SJSA1 (cell line): Measurements from ENCODE around the gene AMBRA1. TPM values are rescaled to one million over a fixed set of nuclear protein-coding genes. Genes with fewer than 3 reads are reported as not detected.
"Not testable (repeated sequence)": the region's sequence is repeated elsewhere in the genome, so short reads cannot be mapped to it uniquely, and the experiment has no call there.

Experiments
- DNase-seq, 2 experiments: peaks; one replicate each; pipeline ENCODE4 v3.0.0-alpha.2; 2015 to 2020; ENCODE audit warnings: low spot score in 2 of 2, low read depth in 1 of 2
- H3K27ac ChIP-seq: fragments of 250-450 bp; sonication (Bioruptor Pico); 2 replicates; pipeline ENCODE4 v1.5.1; 2020; ENCODE audit warnings: mild to moderate bottlenecking, moderate library complexity
- H3K27me3 ChIP-seq: fragments of 250-450 bp; sonication (Bioruptor Pico); replicated peaks from 2 replicates; pipeline ENCODE4 v1.5.1; 2020; ENCODE audit warnings: mild to moderate bottlenecking, moderate library complexity
- H3K36me3 ChIP-seq: fragments of 250-450 bp; sonication (Bioruptor Pico); 2 replicates; pipeline ENCODE4 v1.5.1; 2020; ENCODE audit warnings: mild to moderate bottlenecking
- H3K4me1 ChIP-seq: fragments of 250-450 bp; sonication (Bioruptor Pico); replicated peaks from 2 replicates; pipeline ENCODE4 v1.6.1; 2021; ENCODE audit warnings: mild to moderate bottlenecking
- H3K4me3 ChIP-seq: fragments of 250-450 bp; sonication (Bioruptor Pico); 2 replicates; pipeline ENCODE4 v1.5.1; 2020; ENCODE audit warnings: mild to moderate bottlenecking
- H3K9me3 ChIP-seq: fragments of 250-450 bp; sonication (Bioruptor Pico); replicated peaks from 2 replicates; pipeline ENCODE4 v1.5.1; 2020; ENCODE audit warnings: mild to moderate bottlenecking
- total RNA-seq: library from RNA; depleted of rRNA; stranded (reverse); fragments of >200 nt; shearing (Covaris generic); gene quantifications from 2 replicates; pipeline ENCODE4 v1.2.3, GENCODE V29; 2014

The AMBRA1 gene
- total RNA-seq, 1 experiment from 2014 or later: 16.4 TPM

- Histone ChIP-seq H3K27me3 (no peaks in the 10 kb centered on the region), H3K36me3 (no peaks in the 10 kb centered on the region), H3K9me3 (no peaks in the 10 kb centered on the region), H3K4me1 (no peaks in the 10 kb centered on the region), H3K4me3 (no peak overlapping the region), H3K27ac (no peak overlapping the region)
- no peak for DNase-seq
Observed at GRCh38 chr11:46528445-46529094, 65.3 kb downstream of the AMBRA1 start.

DNA sequence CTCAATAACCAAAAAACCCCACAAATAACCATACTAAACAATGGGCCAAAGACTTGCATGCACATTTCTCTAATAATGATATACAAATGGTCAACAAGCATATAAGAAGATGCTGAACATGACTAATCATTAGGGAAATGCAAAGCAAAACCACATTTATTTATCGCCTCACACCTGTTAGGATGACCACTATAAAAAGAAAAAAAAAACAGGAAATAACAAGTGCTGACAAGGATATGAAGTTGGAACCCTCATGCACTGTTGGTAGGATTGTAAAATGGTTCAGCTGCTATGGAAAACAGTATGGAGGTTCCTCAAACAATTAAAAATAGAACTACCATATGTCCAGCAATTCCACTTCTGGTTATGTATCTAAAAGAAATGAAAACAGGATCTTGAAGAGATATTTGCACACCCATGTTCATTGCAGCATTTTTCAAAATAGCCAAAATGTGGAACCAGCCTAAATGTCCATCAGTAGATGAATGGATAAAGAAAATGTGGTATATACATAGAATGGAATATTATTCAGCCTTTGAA, 66.2 kb downstream of the AMBRA1 start:
- peaks cover 3% of the 10 kb centered on the region for H3K4me1 ChIP-seq
- H3K4me3 ChIP-seq: no peak overlapping the region
- no peaks in the 10 kb centered on the region for H3K9me3 ChIP-seq
- H3K27me3 ChIP-seq: no peaks in the 10 kb centered on the region
- DNase-seq: no peak
- H3K27ac ChIP-seq: no peak overlapping the region
- H3K36me3 ChIP-seq: no peaks in the 10 kb centered on the region

DNA sequence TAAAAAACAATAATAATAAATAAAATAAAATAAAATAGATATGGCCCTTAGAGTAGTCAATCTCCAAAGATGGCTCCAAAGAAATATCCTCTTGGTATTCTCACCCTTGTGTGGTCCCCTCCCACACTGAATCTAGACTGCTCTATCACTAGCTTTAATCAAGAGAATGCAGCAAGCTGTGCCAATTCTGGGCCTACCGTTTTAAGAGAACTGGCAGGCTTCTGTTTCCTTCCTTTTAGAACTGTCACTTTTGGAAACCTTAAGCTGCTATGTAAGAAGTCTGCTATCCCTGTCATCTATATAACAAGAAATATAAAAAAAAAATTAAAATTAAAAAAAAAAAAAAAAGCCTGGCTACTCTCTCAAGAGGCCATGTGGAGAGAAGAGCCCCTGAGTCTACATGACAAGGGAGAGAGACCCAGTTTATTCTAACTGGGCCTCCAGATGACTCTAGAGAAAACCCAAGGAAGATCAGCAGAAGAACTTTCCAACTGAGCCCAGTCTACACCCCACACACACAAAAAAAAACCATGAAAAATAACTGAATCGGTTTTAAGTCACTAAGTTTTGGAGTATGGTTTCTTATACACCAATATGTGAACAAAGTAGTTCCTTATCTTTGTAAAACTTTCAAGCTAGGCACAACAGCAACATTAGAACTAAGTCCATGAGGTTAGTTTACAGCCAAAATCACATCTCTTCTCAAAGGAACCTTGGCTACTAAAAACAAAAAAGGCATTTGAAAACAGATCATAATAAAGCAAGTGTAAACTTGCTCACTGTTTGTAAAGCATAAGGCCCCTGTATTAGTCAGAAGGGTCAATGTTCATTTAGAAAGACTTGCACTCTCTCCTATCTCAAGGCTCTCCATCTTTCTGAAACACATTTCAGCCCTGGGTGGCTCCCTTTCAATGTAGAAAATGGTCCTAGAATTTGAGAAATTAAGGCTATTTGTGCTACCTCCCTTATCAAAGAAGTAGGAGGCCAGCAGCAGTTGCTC, 67.3 kb downstream of the AMBRA1 start:
- no peak for DNase-seq
- Histone ChIP-seq H3K27me3 (no peaks in the 10 kb centered on the region), H3K4me3 (no peak overlapping the region), H3K27ac (no peak overlapping the region), H3K4me1 (peaks cover 15% of the 10 kb centered on the region), H3K36me3 (no peaks in the 10 kb centered on the region), H3K9me3 (no peaks in the 10 kb centered on the region)

DNA sequence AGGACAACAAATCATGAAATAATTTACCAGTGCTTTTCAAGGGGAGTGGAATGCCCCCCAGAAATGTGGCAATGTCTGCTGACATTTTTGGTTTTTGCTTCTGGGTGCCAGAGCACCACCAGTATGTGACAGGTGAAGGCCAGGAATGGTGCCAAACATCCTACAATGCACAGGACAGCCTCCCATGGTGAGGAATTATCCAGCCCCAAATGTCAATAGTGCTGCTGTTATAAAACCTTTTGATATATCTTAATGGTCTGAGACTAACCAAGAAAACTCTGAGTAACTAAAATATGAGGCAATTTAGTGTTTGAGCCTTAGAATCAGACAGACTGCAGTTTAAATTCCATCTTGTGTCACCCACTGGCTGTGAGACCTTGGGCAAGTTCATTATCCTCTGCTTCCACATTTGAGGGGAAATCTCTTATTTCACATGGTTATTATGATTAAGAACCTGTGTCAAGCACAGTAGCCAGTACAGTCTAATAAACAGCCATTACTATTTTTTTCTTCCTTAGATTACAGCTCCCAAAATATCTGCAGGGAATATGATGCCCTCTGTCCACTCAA, 69.5 kb downstream of the AMBRA1 start:
- DNase-seq: no peak
- H3K4me1 ChIP-seq: peaks cover 35% of the 10 kb centered on the region

GRCh38 chr11:46523290-46523689, 70.5 kb downstream of the AMBRA1 start:
- Histone ChIP-seq H3K4me1 (peaks cover 35% of the 10 kb centered on the region), H3K9me3 (no peaks in the 10 kb centered on the region), H3K27me3 (no peaks in the 10 kb centered on the region), H3K27ac (no peak overlapping the region), H3K36me3 (no peaks in the 10 kb centered on the region), H3K4me3 (no peak overlapping the region)
- DNase-seq: no peak

More for the DNA sequence above, 69.5 kb downstream of the AMBRA1 start:
- Histone ChIP-seq H3K36me3 (no peaks in the 10 kb centered on the region), H3K27ac (no peak overlapping the region), H3K9me3 (no peaks in the 10 kb centered on the region), H3K27me3 (no peaks in the 10 kb centered on the region), H3K4me3 (no peak overlapping the region)

DNA sequence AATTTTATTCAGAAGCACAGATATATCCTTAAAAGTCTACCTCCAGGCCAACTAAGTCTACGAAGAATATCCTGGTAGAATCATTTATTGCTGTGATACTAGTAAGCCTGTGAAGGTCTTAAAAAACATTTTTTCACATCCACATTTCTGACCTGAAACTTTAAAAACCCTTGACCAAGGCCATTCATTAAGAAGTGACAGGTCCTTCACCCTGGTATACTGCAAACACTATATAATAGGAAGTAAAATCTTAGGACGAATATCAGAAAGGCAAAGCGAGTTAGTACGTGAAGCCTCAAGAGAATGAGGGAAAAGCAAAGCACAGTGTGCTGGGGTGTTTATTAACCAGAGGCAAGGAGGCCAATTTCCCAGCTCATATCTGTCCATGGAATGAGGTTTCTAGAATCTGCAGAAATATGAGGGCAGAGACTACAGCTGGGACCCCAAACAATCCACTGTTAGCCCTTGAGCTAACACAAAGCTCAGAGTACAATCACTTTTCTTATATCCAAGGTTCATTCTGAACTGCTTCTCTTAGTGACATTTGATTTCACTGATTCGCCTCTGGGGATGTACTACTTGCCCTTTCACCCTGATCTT, 71.0 kb downstream of the AMBRA1 start:
- no peak for DNase-seq
- Histone ChIP-seq H3K4me1 (peaks cover 35% of the 10 kb centered on the region), H3K27me3 (no peaks in the 10 kb centered on the region), H3K4me3 (no peak overlapping the region), H3K27ac (no peak overlapping the region), H3K9me3 (no peaks in the 10 kb centered on the region), H3K36me3 (no peaks in the 10 kb centered on the region)

DNA sequence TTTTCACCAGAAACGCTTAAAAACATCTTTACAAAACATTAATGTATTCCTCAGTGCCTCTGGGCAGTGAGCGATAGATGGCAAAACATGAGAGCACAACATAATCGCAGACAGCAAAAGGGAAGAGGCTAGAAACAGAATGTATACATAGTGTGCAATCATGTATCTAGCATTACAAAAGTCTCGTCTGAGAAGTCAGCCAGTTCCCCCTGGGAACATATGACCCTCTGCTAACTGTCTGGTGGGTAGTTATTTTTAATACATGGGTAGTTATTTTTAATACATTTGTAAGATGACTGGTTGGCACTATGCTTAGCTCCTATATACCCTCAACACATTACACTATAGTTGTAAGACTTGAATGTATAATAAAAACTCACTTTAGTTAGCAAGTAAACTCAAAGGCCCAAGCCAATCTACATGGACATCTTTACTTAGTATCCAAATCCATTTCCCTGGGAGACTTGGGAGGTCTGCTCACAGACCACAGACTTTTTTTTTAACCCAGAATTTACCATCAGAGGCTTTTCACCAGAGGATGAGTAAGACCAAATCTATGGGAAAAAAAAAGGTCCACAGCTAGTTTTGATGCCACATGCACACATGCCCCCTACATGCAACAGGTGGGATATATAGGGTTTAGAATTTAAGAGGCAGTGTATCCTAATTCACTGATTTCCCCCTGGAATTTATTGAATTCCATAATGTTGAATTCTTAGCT, 71.7 kb downstream of the AMBRA1 start:
- peaks cover 35% of the 10 kb centered on the region for H3K4me1 ChIP-seq
- H3K9me3 ChIP-seq: no peaks in the 10 kb centered on the region
- DNase-seq: peak in 1 of 2 experiments; percentile 62
- no peaks in the 10 kb centered on the region for H3K27me3 ChIP-seq
- no peak overlapping the region for H3K4me3 ChIP-seq
- peak overlapping the region; percentile 3; the same call in 1 of the 2 replicates for H3K27ac ChIP-seq
- no peaks in the 10 kb centered on the region for H3K36me3 ChIP-seq

- DNase-seq: peak in 1 of 2 experiments; percentile 50
- no peaks in the 10 kb centered on the region for H3K9me3 ChIP-seq
- peaks cover 41% of the 10 kb centered on the region for H3K4me1 ChIP-seq
- no peaks in the 10 kb centered on the region for H3K36me3 ChIP-seq
- no peak overlapping the region for H3K4me3 ChIP-seq
- no peaks in the 10 kb centered on the region for H3K27me3 ChIP-seq
- H3K27ac ChIP-seq: no peak overlapping the region
Observed at GRCh38 chr11:46520971-46521745, 72.7 kb downstream of the AMBRA1 start.

DNA sequence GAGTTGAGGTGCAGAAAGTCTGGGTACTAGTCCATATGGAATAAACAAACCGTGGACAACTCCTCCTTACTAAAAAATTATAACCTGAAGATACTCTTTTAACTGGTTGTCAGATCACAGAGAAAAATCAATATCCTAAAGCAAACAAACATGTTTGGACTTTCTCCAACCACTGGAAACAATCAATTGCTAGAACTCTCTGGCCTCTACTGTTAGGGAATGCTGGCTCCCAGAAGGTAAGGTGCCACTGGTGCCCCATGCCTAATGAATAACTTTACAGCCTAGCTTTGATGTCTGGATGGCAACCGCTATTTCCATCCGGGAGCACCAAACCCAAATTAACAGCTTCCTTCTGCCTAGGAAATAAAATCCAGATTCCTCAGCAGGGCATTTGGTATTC, 74.5 kb downstream of the AMBRA1 start:
- Histone ChIP-seq H3K27me3 (no peaks in the 10 kb centered on the region), H3K27ac (no peak overlapping the region), H3K4me1 (peaks cover 47% of the 10 kb centered on the region), H3K9me3 (no peaks in the 10 kb centered on the region), H3K4me3 (no peak overlapping the region), H3K36me3 (0 out of 2 replicates have a peak, but pooled peaks cover 3% of the 10 kb centered on the region)
- no peak for DNase-seq

GRCh38 chr11:46518928-46519327, 74.9 kb downstream of the AMBRA1 start:
- H3K4me1 ChIP-seq: peaks cover 47% of the 10 kb centered on the region
- H3K9me3 ChIP-seq, DNase-seq, H3K27ac ChIP-seq, H3K4me3 ChIP-seq, H3K27me3 ChIP-seq, H3K36me3 ChIP-seq: not testable (repeated sequence)

- Histone ChIP-seq H3K27ac (no peak overlapping the region), H3K36me3 (0 out of 2 replicates have a peak, but pooled peaks cover 3% of the 10 kb centered on the region), H3K4me1 (peaks cover 13% of the 10 kb centered on the region), H3K27me3 (no peaks in the 10 kb centered on the region), H3K9me3 (no peaks in the 10 kb centered on the region), H3K4me3 (no peak overlapping the region)
- DNase-seq: no peak
Observed at GRCh38 chr11:46514370-46514769, 79.5 kb downstream of the AMBRA1 start.

DNA sequence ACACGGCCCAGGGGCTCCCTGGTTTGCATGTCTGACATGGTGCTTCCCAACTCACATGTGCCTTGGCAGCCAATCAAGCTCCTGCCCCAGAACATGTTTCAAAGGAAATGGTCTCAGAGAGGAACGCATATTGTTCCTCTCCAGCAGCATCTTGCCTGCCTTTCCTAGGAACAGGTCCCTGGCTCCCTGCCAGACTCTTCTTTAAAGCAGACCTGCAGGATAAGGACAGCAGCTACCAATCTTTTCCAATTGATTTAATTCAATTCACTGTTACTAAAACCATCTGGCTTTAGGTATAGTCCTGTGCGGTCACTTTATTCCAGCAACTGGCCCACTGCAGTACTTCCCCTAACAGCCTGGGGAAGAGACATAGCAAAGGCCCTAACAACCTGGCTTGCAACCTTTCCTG, 79.9 kb downstream of the AMBRA1 start:
- Histone ChIP-seq H3K27me3 (no peaks in the 10 kb centered on the region), H3K9me3 (no peaks in the 10 kb centered on the region), H3K4me1 (peaks cover 12% of the 10 kb centered on the region), H3K27ac (no peak overlapping the region), H3K36me3 (0 out of 2 replicates have a peak, but pooled peaks cover 3% of the 10 kb centered on the region), H3K4me3 (no peak overlapping the region)
- no peak for DNase-seq
